Pulmonary artery endothelial cell (primary cell): ENCODE measurements around the gene NOX5. TPM values are rescaled to one million over a fixed set of nuclear protein-coding genes. Genes with fewer than 3 reads are reported as not detected.

Source experiments
- DNase-seq: peaks from one replicate; pipeline ENCODE4 v3.0.0-alpha.2; 2011; ENCODE audit warnings: low read depth, low spot score
- total RNA-seq: library from RNA; depleted of rRNA; stranded (reverse); fragments of >200 nt; gene quantifications from 2 replicates; pipeline ENCODE4 v1.2.3, GENCODE V29; 2014

The NOX5 gene
- total RNA-seq, 1 donor from 2014 or later, result not detected

GRCh38 chr15:69096196-69096595, 81.7 kb downstream of the NOX5 start:
- DNase-seq, result no peak

GRCh38 chr15:69096626-69097025, 82.1 kb downstream of the NOX5 start:
- no peak for DNase-seq

GRCh38 chr15:69098771-69099170, 84.3 kb downstream of the NOX5 start:
- no peak for DNase-seq

- DNase-seq, result no peak
Measured at GRCh38 chr15:69099941-69100340, 85.4 kb downstream of the NOX5 start.

GRCh38 chr15:69100821-69101220, 86.3 kb downstream of the NOX5 start:
- no peak for DNase-seq

- DNase-seq, result no peak
Measured at GRCh38 chr15:69104050-69104750, 89.7 kb downstream of the NOX5 start.

GRCh38 chr15:69105451-69105985, 91.0 kb downstream of the NOX5 start:
- DNase-seq, result no peak

- no peak for DNase-seq
Measured at GRCh38 chr15:69107025-69107620, 92.6 kb downstream of the NOX5 start.

Other genes with a start within 250 kb of the NOX5 start
- 72.9 and 127 TPM in 2 replicates for gene ANP32A, start 193.8 kb upstream of the NOX5 start, total RNA-seq
- gene SPESP1, start 84.2 kb upstream of the NOX5 start, total RNA-seq, result 3.3 and 4.0 TPM in 2 replicates
- gene GLCE, start 145.9 kb downstream of the NOX5 start, total RNA-seq, result 170 and 193 TPM in 2 replicates